Stimulated activated CD4-positive, alpha-beta T cell treated with anti-CD3 and anti-CD28 coated beads, Interleukin-12 subunit alpha, Interleukin-12 subunit beta, amount 100 ng/mL, for 48 hours (primary cell): Measurements from ENCODE around the gene THSD7A.

Experiments
- DNase-seq, 3 donors: peaks; one replicate each; pipeline ENCODE4 v3.0.0-alpha.2; 2020; ENCODE audit warnings: low read depth in 2 of 3, low spot score in 1 of 3

The THSD7A gene

GRCh38 chr7:11424006-11424405 is 408.0 kb downstream of the THSD7A start:
- DNase-seq, result no peak

GRCh38 chr7:11420049-11420448 is 411.9 kb downstream of the THSD7A start:
- DNase-seq, result no peak

DNA sequence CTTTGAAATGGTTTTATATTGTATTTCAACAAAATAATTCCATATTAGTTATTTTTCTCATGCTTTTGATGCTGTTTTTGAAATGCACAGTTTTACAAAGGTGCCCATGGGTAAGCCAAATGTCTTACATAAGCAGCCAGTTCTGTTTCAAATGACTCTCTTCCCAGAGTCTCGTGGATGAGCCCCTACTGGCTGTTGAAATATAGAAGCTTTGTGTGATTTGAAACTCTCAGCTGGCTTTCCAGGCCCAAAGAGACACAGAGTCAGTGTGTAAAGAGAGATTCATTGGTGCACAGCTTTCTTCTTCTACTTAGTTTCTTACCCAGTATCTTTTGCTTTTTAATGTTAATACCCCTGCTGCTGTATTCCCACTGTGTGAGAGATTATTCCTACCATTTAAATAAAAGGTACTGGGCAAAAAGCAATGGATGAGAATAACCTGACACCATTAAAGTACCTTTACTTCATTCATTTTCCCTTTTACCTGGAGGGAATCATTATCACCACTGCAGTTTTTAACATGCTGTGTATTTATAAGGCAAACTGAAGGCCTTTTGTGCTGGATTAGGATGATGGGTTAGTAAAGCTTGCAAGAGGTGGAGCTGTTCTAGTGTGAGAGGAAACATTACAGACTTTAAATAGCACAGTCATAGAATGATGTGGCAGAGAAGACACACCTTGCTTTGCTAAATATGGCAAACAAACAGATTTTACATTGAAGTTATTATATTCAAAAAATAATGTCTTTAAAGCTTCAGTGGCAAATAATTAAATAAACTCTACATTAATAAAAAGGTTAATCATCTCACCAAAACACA is 415.1 kb downstream of the THSD7A start:
- DNase-seq, result no peak

DNA sequence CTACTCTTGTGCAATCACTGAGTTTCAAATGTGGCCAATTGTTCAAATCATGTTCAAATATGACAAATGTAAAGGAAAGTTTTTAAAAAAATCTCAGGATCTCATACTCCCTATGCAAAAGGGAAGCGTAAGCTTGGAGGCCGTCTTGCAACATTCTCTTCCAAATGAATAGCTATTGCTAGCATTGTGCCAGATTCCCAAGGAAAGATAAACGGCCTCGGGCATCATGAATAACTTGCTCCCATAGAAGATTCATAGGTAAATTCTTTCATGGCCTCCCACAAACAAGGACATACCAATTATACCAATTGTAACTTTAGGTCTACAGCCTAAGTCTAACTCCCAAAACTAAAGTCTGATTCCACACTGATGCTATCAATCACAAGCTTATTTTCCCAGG is 416.9 kb downstream of the THSD7A start:
- no peak for DNase-seq

DNA sequence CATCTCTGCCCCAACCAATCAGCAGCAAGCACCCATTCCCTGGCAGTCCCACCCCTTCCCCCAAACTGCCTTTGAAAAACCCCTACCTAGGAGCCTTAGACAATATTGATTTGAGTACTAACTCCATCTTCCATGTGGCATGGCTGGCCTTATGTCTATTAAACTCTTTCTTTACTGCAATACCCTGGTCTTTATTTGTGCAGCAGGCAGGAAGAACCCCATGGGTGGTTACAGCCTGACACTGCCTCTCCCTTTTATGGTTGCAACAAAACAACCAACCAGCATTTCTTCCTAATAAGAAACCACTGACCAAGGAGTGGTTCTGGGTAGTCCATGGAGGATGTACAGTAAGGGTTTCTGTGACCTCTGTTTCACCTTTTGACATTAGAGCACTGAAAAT is 418.1 kb downstream of the THSD7A start:
- no peak for DNase-seq

GRCh38 chr7:11412036-11412435 is 420.0 kb downstream of the THSD7A start:
- DNase-seq, result no peak

DNA sequence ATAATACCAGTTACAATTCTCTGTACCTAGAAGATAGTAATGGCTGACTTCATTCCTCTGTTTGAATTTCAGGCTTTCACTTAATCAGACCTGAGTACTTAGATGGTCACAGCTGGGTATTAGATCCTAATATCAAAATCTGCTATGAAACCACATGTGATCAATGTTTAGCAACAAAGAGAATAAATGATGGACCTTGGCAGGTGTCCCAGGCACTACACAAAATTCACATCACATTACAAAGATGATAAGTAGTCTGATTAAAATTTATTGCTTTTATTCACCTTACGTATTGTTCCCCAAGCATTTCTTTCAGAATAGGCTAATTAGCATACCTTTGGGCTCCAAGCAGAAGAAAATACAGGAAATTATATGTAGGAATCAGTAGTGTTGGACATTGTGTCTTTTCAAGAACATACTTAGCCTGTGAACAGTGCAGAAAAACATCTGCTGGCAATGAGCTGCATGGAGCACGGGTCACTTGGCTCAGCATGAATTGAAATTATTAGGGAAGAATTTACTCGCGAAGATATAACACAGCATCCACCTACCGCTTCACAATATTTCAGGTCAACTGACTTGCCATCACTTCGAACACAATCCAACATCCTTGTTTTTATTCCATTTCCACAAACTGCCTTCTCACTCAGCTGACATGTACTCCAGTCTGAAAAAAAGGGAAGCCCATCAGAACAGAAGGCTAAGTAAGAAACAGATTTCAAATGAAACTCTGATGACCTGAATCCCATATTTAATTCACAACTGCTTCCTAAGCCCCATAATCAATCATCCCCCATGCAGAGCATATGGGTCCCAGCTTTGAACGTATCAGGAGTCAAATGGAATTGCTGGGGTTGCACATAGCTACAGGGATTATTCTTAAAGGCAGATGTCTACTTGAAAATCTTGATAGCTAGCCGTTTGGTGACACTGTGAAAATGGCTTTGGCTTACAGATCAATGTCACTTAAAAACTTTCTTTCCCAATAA is 421.0 kb downstream of the THSD7A start:
- DNase-seq, result no peak

DNA sequence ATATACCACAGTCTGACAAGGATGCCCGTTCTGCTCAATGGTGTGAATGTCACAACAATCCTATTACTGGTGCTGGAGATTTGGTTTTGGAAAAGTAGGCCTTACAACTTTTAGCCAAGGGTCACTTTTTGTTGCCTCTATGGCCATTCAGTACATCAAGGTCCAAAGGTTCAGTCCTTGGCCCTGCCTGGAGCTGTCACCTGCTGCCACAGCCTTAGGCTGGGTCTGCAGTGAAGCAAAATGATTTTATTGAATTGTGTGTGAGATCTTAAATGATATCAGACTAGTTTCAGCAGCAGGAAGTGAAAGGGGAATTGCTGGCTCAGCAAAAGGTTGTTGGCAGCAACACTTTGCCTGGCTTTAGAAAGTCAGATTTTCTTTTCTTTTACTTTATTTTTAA is 427.6 kb downstream of the THSD7A start:
- no peak for DNase-seq

- DNase-seq, result no peak
Observed at GRCh38 chr7:11403781-11404180, 428.2 kb downstream of the THSD7A start.

- DNase-seq, result no peak
Observed at GRCh38 chr7:11394438-11394837, 437.6 kb downstream of the THSD7A start.

- DNase-seq, result no peak
Observed at GRCh38 chr7:11379641-11380040, 452.4 kb downstream of the THSD7A start.

- DNase-seq, result no peak
Observed at GRCh38 chr7:11376529-11376928, 455.5 kb downstream of the THSD7A start.

DNA sequence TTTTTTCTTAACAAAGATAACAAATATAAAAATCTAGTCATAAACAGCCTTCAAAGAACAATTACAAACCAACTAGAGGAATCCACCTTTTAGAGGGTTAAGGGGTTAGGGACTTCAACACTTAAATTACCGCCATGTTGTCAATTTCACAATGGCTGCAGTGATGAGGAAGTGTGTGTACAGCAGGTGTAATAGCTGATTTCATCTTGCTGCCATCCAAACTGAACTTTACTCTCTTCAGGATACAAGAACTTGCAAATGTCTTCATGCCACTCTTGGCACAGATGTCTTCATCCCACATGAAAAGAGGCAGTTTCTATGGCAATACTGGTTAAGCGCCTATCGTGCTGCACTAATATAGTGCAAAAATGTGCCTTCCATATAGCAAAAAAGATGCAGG is 457.4 kb downstream of the THSD7A start:
- no peak for DNase-seq

DNA sequence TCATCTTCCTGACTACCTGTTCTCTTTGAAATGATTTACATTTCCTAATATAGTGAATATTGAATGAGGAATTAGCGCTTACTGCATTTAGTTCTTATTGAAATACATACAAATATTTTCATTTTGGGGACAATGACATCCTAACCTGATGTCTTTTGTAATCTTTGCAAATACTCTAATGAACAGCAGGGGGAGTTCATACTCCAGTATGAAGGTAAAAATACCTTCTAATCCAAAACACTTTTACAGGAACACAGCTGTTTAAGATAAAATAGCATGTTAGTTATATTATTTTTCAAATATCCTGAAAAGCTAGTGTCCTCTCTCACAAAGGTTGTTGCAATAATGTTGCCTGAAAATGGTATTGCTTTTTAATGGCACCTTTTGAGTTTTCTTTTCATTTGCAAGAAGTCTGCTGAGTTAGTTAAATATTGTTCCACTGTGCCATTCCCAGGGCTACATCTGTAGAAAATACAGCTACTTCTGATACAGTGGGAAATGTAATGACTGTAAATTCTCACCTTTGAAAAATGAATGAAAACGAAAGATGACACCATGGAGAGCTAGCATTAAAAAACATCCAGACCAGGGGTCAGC is 458.4 kb downstream of the THSD7A start:
- DNase-seq, result no peak

DNA sequence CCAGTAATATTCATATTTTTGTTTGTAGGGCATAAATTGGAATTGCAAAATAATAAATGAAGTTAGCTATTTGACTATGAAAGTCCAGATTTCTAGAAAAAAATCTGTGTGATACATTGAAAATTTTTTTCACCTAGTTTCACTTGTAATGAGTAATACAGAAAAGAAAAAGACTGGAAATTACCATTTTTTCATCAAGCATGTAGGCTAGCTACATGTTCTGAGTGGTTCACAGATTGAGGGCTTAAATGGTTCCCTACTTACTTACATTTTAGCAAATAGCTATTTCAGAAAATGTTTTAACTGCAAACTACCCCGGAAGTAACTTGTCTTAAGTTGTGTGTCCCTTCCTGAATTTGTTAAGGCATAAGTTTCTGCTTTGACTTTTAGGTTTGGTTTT is 462.3 kb downstream of the THSD7A start:
- DNase-seq, result no peak

GRCh38 chr7:11366118-11366517 is 465.9 kb downstream of the THSD7A start:
- DNase-seq, result no peak

GRCh38 chr7:11358637-11359036 is 473.4 kb downstream of the THSD7A start:
- no peak for DNase-seq

DNA sequence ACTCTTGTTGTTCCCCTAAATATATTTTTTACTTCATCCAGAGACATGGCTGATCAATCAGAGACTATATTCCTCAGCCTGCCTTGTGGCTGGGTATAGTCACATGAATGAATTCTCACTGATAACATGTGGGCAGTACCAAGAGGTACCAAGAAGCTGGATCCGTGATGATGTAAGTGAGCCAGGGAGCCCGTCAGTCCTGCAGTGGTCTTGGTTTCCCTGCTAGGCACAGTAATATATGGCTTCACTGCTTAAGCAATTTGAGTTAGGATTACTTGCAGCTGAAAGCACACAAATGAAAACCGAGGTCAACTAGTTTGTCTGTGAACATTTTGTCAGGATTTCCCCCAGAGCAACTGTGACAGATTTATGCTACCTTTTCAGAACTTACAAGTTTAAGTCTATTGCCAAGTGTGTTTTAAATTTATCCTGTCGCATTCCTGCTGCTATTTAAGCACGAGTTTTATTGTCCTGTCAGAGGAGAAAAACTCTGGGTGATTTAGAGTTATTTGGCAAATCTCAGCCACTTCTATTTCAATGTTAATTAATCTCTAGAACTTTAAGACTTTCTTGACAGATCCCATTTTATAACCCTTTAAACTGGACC is 476.5 kb downstream of the THSD7A start:
- DNase-seq, result no peak

GRCh38 chr7:11346302-11346701 is 485.7 kb downstream of the THSD7A start:
- DNase-seq, result no peak

DNA sequence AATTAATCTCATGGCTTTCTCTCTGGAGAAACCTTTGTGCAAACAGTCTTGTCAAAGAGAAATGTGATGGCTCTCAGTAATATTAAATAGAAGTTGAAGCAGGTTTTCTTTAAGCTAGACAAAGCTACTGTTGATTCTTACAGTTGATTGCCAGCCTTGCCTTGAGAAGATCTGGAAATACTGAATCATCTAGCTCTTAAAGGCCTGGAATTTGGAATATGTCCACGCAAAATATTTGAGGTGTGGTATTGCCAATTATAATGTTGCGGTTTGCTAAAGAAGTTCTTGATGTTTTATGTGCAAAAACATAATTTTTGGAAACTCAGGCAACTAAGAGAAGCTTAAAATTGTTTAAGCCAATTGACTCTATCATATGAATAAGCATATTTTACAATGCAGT is 486.4 kb downstream of the THSD7A start:
- no peak for DNase-seq

DNA sequence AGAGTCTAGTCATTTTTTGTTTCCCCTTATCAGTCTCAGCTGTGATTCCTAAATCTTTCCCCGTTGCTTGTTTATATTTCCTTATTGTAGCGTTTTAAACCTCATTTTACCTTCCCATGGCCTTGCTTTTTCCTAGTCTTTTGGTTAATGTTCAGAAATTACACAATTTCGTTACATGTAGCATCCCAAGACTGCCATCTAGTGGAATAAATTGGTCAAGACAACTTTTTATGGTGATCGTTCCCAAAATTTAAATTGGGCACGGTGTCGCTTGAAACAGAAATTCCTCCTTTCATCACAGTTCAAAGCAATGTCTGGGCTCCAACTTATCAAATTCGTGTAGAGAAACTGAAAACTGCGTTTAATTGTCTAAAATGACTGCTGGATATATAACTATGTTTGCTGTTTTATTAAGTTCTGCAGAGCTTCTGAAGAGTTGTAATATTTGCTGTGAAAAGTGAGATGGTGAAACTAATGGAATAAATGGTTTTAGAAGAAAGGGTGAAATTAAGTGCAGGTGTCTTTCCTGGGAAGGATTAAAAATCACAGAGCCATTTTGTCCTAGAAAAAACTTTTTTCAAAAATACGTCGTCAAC is 488.1 kb downstream of the THSD7A start:
- peak in 1 of 3 donors; percentile 26 for DNase-seq
